Measurements from ENCODE around the gene METTL25B.

The METTL25B gene

GRCh38 chr1:156727926-156728598, at the start of gene METTL25B:
Gene METTL25B, plus strand, starts transcription at chr1:156728469. Its CDS starts 636 bp downstream, at chr1:156729105.
- peak; percentile 80 for DNase-seq (ENCODE audit: low spot score)

DNA sequence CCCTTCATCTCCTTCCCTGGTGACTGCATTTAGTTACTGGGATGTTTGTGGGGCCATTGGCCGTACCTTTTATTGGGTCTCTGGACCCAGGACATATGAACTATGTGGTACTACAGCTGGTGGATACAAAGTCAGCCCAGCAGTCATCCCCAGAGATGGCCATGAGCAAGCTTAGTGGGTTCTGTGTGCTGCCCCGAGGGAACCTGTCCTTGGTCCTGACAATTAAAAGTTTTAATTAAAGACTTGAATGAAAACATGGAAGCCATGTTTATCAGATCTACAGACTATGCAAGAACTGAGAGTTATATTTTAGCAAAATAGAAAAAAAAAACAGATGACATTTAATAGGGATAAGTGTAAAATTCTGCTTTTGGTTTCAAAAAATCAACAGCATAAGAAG, 48.2 kb upstream of the METTL25B start:
- DNase-seq (ENCODE audit: low spot score): no peak

GRCh38 chr1:156681196-156681960, 46.9 kb upstream of the METTL25B start:
- DNase-seq (ENCODE audit: low spot score): no peak

GRCh38 chr1:156682166-156682890, 45.9 kb upstream of the METTL25B start:
- no peak for DNase-seq (ENCODE audit: low spot score)

DNA sequence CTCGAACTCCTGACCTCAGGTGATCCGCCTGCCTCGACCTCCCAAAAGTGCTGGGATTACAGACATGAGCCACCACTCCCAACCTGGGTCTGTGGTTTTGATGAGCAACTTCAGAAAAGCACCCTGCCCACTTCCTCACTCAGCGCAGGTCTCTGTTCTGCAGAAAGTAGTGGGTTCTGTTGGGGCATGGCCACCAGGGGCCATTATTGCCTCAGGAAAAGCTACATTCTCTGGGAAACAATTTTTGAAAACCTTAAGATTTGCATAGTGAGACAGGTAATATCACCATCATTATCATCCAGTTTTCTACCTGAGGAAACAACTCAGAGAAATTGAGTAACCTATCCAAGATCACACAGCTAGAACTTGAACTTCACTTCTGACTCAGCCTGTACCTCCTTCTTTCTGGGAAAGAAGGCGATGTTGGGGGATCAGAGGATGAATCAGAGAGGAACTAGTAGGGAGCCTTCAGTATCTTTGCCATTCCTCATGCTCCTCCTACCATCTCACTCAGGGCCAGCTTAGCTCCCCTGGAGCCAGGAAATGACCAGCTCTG, 44.0 kb upstream of the METTL25B start:
- no peak for DNase-seq (ENCODE audit: low spot score)

- peak; percentile 66 for DNase-seq (ENCODE audit: low spot score)
Measured at GRCh38 chr1:156689035-156689952, 39.0 kb upstream of the METTL25B start.

DNA sequence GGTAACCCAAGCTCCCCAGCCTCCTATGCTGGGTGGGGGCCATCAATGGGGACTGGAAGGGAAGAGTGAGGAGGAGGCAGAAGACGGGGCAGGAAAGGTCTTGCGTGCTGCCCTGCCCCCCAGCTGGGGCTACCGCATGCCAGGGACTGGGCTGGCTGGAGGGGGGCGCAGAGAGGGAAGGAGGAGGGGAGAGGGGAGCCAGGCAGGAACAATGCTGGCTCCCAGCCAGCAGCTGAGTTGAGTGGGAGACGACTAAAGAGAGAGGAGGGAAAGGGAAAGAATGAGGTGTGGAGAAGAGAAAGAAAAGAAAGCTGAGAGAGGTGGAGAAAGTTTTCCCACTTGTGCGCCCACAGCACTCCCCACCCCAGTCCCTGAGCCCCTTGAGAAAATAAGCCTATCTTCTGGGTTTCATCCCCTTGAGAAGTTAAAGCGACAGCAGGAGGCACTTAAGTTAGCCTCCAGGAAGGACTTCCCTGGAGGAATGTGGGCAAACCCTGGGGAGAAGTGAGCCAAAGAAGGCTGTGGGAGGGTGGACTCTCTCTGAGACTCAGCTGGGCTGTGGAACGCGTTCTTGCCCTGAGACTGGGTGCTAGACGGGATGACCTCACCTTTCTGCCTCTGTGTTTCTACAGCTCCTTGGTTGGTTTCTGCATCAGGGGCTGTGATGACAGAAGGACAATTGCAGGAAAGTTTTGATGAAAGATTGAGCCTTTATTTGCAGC, 38.2 kb upstream of the METTL25B start:
- no peak for DNase-seq (ENCODE audit: low spot score)

DNA sequence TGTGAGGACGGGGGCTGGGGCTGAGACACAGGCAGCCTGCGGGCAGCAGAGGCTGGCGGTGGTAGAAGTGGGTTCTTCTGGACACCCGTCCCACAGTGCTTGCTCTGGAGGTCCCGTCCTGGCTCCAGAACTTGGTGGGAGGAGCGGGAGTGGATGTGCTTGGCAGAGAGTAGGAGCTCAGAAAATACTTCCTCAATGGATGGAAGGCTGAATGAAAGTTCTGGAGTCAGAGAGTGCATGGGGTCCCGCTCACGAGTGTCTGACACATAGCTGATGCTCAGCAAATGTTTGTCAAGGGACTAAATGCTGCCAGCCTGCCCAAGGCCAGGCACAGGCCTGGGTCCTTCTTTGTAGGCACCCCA, 37.6 kb upstream of the METTL25B start:
- no peak for DNase-seq (ENCODE audit: low spot score)

- no peak for DNase-seq (ENCODE audit: low spot score)
Measured at GRCh38 chr1:156691191-156691590, 37.1 kb upstream of the METTL25B start.

DNA sequence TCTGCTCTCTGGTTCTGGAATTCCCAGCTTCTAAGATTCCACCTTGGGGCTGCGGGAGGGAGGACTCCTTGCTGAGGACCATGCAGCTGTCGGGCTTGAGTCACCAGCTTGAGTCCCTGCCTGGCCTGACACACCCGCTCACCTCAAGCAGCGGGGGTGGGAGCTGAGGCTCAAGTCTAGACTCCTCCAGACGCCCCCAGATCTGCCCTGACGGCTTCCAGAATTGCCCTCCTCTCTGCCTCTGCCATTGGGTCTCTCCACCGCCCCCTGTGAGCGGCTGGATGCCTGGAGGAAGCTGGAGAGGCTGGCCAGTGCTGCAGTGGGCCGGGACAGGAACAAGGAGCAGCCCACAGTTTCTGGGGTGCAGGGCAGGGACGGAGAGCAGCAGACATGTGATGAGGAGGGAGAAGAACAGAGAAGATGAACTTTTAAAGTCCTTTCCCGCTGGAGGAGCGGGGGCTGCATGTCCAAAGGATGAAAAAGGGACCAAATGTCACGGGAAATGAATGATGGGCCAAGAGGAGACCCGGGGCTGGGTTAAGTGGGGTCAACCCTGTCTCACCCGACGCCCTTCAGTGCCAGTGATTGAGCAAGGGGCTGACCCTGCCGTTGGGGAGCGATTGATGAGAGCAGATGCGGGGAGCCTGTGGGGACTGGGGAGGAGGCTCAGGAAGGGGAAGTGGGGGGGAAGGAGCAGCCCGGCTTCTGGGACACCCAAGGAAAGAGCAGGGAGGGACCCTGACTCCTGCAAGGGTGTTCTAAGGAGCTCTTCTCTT, 36.4 kb upstream of the METTL25B start:
- no peak for DNase-seq (ENCODE audit: low spot score)

GRCh38 chr1:156692441-156692924, 35.8 kb upstream of the METTL25B start:
- DNase-seq (ENCODE audit: low spot score): no peak

DNA sequence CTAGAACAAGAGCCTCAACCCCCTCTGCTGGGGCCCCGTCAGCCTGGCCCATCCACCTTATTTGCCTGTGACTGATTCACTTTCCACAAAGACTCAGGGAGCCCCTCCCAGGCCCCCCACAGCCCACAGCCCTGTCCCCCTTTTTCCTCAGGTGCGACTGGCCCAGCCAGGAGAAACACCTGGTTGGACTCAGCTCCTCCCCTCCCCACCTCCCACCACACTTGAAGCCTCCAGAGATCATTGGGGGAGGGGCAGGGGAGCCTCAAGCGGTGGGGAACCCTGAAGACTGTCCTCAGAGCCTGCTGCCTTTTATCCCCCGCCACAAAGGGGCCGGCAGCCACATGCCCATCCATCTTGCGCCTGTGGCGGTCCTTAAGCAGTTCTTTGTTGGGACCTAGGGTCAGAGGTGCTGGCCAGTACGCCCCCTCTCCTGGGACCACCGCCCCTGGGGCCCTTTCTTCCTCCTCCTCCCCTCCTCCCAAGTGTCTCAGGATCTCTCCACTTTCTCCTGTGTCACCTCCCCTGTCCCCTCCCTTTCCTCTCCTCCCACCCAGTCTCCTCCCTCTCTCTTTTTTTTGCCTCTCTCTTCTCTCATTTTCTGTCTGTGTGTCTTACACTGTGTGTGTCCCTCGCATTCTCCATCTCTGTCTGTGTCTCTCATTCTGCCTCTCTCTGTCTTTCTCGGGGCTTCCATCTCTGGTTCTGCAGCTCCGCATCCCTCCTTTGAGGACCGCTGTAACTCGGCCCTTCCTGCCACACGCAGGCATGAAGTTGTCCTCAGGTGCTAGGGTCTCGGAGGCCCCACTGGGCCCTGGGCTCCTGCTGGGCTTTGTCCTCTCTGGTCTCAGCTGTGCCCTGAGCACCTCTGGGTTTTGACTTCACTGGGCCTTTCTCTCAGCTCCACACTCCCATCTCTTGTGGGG, 35.1 kb upstream of the METTL25B start:
- no peak for DNase-seq (ENCODE audit: low spot score)

- DNase-seq (ENCODE audit: low spot score): no peak
Measured at GRCh38 chr1:156693848-156694689, 34.2 kb upstream of the METTL25B start.

- no peak for DNase-seq (ENCODE audit: low spot score)
Measured at GRCh38 chr1:156694690-156694962, 33.6 kb upstream of the METTL25B start.

DNA sequence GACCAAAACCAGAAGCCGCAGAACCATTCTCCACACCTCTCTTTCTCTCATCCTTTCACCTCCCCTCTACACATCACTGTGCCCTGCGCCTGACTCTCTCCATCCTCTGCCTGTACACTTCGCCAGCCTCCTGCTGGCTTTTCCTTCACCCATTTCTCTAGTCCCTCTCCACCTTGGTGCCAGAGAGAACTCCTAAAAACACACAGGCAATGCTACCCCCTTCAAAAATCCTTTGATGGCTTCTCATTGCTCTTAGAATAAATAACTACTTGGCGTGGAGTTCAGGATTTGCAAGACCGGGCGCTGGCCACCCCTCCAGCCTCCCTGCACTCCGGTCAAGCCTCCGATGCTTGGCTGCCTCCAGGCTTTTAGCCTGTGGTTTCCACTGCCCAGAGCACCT, 31.5 kb upstream of the METTL25B start:
- DNase-seq (ENCODE audit: low spot score): no peak

DNA sequence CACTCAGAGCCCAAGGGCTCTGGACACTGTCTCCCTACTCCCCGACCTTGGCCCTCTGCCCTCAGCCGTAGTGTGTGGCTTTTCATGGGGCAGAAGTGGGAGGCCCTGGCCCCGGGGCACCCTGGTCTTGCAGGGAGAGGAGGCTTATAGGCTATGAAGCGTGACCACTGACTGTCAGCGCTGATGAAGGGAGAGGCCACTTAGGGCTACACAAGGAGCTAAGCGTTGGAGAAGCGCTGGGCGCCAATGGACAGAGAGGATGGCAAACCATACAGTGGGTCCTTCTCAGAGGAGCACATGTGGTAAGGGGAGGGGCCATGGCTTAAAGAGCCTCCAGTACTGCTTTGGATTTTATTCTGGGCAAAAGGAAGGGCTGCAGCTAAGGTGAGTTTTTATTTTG, 30.8 kb upstream of the METTL25B start:
- DNase-seq (ENCODE audit: low spot score): no peak

- DNase-seq (ENCODE audit: low spot score): no peak
Measured at GRCh38 chr1:156698995-156699394, 29.3 kb upstream of the METTL25B start.

Measured in hematopoietic multipotent progenitor cell treated with erythropoietin and hydrocortisone succinate and interleukin-3 and kit ligand, for 17 days (in vitro differentiated cells).